Measurements from ENCODE around the gene PPP2R3B.

DNA sequence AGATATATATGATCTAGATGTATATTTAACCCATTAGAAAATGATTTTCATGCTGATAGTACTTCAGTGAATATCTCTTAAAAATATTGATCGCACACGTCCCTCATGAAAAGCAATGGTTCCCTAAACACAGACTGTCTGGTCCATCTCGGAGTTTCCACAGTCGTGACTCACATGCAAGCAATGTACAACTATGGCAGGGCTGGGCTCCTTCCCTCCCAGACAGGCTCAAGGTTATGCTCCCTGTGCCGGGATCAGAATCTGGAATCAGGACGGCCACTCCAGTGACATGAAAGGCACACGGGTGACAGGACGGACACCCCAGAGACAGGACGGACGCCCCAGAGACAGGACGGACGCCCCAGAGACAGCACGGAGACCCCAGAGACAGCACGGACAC is 40.2 kb upstream of the PPP2R3B start:
- TF ChIP-seq POLR2A (IDR thresholded peaks at IDR 0.05) = no peak
- TF ChIP-seq, protein P1, sequence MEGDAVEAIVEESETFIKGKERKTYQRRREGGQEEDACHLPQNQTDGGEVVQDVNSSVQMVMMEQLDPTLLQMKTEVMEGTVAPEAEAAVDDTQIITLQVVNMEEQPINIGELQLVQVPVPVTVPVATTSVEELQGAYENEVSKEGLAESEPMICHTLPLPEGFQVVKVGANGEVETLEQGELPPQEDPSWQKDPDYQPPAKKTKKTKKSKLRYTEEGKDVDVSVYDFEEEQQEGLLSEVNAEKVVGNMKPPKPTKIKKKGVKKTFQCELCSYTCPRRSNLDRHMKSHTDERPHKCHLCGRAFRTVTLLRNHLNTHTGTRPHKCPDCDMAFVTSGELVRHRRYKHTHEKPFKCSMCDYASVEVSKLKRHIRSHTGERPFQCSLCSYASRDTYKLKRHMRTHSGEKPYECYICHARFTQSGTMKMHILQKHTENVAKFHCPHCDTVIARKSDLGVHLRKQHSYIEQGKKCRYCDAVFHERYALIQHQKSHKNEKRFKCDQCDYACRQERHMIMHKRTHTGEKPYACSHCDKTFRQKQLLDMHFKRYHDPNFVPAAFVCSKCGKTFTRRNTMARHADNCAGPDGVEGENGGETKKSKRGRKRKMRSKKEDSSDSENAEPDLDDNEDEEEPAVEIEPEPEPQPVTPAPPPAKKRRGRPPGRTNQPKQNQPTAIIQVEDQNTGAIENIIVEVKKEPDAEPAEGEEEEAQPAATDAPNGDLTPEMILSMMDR (IDR thresholded peaks at IDR 0.05) = no peak
